HG02938 (cell line): ENCODE results near the gene RPS6KA4.

Experiments used
- ATAC-seq: cut with Tn5 transposase; IDR thresholded peaks from one replicate; pipeline ENCODE4 v1.9.1; 2021; ENCODE audit warnings: mild to moderate bottlenecking, moderate library complexity; ENCODE audit not compliant: unreplicated experiment

Gene RPS6KA4

DNA sequence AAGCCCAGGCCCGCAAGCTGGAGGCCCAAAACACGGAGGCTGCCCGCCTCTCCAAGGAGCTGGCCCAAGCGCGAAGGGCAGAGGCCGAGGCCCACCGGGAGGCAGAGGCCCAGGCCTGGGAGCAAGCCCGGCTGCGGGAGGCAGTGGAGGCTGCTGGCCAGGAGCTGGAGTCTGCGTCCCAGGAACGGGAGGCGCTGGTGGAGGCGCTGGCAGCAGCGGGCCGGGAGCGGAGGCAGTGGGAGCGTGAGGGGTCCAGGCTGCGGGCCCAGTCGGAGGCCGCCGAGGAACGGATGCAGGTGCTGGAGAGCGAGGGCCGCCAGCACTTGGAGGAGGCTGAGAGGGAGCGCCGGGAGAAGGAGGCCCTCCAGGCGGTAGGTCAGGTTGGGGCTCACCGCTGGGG lies 14.2 kb upstream of the RPS6KA4 start:
- ATAC-seq: no peak

DNA sequence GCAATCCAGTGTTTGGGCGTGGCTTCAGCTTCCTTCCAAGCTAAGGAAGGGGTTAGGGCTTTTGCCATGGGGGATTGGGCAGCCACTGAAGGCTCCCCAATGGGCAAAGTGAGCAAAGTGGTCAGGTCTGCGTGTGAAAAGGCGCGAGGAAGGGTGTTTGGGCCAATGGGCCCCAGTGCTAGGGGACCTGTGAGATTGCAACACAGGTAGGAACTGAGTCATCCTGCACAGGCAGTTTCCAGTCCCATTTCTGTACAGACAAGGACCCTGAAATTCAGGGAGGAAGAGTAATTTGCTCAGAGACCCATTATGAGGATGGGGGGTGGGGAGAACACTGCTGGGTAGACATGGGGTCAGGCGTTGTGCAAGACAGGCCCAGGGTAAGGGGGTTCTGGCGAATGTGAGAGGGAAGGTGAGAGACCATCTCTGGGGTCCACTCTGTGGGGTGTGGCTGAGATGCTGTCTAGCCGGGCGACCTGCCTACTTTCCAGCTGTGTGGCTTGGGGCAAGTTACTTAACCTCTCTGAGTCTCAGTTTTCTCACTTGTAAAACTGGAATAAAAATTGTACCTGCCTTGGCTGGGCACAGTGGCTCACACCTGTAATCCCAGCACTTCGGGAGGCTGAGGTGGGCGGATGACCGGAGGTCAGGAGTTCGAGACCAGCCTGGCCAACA lies 11.6 kb upstream of the RPS6KA4 start:
- ATAC-seq: no peak

DNA sequence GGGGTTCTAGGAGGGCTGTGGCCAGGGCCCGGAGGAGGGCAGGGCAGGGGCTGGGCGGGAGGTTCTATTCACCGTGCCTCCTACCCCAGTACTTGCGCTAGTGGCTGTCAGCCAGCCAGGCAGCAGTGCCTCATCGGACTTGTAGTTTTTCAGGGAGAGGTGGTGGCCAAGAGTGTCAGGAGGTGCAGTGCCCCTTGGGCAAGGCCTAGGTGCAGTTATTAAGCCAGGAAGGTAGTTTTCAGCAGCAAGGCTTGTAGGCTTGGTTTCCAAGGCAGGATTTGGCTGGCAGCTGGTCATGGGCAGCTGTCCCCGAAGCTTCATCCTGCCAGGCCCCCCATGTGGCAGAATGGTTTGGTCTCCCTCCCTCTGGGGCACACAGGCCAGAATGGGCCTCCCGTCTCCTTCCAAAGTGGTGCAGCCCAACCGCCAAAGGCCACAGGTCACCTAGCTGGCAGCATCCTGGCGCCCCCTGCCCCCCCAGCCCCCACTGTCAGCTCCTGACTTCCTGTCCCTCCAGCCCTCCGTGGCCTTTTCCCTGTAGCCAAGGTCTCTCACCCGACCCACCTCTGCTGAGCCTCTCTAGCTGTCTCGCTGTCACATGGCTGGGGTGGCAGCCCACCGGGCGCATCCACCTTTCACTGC lies 10.5 kb upstream of the RPS6KA4 start:
- no peak for ATAC-seq

DNA sequence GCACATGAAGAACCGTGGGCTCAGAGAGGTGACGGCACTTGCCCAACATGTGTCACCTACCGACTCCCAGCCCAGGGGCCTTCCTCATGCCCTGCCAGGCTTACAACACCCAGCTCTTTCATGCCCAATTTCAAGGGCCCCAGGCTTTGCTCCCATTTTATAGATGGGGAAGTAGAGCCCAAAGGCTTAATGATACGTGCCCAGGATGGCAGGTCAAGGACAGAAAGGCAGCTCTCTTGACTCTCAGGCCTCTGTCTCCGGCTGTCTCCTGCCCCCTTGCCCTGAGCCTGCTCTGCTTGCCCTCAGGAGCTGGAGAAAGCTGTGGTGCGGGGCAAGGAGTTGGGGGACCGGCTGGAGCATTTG lies 10.0 kb upstream of the RPS6KA4 start:
- ATAC-seq: no peak

DNA sequence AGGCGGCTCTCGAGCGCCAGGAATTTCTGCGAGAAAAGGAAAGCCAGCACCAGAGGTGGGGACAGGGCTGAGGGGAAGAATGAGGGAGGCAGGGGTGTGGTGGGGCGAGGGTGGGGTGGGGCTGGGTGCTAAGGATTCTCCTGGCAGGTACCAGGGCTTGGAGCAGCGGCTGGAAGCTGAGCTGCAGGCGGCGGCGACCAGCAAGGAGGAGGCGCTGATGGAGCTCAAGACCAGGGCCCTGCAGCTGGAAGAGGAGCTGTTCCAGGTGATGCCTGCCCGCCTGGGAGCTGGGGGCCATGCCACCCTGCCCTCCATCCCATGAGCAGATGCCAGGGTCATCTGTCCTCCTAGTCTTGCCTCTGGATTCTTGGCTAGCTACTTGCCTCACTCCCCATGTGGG lies 9.6 kb upstream of the RPS6KA4 start:
- ATAC-seq: no peak

DNA sequence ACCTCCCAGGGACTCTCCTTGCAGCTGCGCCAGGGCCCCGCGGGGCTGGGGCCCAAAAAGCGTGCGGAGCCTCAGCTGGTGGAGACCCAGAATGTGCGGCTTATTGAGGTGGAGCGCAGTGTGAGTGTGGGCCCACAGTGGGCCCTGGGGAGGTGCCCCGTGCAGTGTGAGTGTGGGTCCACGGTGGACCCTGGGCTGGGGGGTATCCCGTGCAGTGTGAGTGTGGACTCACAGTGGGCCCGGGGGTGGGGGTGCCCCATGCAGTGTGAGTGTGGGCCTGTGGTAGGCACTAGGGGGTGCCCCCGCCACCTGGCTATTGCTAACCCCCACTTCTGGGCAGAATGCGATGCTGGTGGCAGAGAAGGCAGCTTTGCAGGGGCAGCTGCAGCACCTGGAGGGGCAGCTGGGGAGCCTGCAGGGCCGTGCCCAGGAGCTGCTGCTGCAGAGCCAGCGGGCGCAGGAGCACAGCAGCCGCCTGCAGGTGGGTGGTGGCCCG lies 7.8 kb upstream of the RPS6KA4 start:
- ATAC-seq: no peak

DNA sequence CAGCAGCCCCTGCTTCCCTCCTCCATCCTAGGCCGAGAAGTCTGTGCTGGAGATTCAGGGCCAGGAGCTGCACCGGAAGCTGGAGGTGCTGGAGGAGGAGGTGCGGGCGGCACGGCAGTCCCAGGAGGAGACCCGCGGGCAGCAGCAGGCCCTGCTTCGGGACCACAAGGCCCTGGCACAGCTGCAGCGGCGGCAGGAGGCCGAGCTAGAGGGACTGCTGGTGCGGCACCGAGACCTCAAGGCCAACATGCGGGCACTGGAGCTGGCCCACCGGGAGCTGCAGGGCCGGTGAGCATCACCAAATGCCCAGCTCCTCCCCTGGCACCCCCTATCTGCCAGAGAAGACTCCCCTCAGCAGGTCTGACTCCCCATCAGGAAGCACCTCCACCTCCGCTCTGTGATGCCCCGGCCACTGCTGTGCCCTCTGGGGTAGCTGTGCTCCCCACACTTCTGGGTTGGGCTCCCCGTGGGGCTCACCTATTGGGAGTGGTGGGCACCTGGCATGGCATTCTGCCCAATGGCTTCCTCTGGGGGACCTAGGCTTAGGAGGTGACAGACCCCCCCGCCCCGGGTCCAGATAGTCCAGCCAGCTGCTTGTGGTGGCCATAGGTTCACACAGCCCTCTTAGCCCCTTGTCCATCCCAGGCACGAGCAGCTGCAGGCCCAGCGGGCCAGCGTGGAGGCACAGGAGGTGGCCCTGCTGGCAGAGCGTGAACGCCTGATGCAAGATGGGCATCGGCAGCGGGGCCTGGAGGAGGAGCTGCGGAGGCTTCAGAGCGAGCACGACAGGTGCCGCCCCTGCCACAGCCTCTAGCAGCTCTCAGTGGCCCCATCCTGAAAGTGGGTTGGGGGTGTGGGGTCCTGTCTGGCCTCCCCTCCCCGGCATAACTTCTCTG lies 6.6 kb upstream of the RPS6KA4 start:
- ATAC-seq: no peak

DNA sequence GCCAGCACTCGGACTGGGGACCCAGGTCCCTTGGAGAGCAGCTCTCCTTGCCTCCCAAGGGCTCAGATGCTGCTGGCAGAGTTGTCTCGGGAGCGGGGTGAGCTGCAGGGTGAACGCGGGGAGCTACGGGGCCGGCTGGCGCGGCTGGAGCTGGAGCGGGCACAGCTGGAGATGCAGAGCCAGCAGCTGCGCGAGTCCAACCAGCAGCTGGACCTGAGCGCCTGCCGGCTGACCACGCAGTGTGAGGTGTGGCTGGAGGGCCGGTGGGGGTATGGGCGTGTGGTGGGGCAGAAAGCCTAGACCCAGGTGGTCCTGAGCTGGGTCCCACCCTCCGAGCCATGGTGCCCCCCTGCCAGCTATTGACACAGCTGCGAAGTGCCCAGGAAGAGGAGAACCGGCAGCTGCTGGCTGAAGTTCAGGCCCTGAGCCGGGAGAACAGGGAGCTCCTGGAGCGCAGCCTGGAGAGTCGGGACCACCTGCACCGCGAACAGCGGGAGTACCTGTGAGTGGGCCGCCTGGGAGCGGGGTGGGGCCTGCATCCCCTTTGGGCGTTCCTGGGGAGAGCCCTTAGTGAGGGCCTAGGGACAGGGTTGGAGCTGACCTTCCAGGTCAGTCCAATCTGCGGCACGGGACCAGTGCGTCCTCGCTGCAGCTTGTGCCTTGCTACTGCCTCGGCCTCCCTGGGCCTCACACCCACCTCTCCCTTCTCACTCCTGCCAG lies 5.8 kb upstream of the RPS6KA4 start:
- ATAC-seq: no peak

DNA sequence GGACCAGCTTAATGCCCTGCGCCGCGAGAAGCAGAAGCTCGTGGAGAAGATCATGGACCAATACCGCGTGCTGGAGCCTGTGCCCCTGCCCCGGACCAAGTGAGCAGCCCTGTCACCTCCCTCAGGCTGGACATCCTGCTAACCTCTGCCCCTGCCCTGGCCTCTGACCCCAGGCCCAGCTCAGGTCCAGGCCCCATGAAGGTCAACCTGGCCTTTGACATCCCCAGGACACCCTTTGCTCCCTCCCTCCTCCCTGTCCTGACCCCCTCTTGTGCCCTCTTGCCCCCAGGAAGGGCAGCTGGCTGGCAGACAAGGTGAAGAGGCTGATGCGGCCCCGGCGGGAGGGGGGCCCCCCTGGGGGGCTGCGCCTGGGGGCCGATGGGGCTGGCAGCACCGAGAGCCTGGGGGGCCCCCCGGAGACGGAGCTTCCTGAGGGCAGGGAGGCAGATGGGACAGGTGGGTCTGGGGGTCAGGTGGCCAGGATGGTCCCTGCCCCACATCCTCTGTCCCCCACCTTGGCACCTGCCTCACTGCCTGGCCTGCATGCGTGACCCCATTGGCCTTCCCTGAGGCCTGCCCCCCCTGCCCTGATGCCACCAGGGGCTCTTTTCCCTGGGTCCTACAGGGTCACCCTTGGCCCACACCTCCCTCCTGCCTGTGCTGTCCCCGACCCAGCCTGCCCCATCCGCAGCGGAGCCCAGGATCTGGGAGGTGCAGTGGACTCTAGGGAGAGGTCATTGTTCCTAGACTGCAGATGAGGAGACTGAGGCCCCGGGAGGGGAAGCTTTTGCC lies 5.1 kb upstream of the RPS6KA4 start:
- no peak for ATAC-seq

DNA sequence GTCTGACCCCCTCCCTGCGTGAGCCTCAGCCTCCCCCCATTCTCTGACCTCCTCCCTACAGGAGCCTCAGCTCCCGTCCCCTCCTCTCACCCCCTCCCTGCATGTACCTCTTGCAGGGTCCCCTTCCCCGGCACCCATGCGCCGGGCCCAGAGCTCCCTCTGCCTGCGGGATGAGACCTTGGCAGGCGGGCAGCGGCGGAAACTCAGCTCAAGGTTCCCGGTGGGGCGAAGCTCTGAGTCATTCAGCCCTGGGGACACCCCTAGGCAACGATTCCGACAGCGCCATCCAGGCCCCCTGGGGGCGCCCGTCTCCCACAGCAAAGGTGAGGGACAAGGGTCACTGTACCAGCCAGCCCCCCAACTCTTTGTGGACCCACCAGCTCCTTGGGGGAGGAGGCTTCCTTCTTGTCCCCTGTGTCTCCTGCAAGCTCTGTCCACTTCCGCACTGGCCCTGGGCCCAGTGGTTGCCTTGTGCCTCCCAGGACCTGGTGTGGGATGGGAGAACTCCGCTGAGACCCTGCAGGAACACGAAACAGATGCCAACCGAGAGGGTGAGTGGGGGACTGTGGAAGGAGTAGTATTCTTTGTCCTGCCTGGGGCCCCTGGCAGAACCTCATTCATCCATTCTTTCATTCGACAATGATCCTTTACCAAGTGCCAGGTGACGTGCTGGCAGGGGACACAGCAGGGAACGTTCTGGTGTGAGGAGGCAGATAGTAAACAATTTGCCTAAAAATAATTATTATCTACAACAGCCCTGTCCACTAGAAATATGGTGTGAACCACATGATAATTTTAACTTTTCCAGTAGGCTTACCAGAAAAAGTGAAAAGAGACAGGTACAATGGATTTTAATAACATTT lies 3.7 kb upstream of the RPS6KA4 start:
- no peak for ATAC-seq

DNA sequence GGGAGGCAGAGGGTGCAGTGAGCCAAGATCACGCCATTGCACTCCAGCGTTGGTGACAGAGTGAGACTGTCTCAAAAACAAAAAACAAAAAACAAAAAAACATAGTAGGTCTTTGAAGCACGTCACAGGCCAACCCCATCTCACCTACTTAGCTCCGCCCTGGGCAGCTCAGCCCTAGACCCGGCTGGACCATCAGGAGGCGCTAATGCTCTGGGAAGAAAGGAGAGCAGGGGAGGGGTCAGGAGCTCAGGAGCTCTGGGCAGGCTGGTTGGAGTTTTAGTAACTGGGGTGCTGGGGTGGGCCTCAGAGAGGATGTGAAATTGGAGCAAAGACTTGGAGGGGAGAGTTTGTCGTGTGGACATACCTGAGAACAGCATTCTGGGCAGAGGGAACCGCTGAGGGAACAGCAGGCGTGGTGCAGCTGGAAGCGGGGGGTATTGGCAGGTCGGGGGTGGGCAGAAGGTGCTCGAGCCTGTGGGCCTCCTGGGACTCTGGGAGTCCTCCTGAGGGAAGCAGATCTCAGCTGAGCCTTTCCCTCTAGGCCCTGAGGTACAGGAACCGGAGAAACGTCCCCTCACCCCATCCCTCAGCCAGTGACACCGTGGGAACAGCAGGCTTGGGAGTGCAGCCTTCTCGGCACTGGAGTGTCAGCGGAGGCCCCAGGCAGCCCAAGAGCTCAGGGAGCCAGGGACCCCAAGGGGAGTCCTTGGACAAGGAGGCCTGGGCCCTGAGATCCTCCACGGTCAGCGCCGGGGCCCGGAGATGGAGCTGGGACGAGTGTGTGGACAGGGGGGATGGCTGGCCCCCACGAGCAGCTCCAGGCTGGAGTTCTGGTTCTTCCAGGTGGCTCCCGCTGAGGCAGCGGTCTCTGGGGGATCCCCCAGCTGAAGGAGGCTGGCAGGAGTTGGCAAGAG lies 2.2 kb upstream of the RPS6KA4 start:
- ATAC-seq: no peak

DNA sequence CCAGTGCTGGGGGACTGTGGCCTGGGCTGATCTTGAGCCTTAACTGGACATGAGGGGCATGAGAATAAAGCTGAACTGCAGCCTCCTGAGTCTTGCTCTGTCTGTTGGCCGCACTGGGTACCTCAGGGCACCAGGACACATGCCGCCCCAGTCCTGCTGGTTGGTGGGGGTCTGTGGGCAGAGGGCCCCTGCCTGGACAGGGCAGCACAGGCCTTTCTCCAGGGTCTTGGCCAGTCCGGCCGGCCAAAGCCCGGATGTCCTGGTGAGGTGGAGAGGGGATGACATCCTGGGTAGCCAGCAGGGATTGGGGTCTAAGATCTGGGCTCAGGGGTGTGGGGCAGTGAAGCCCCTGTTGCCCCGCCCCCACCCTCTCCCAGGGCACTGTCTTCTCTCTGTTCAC lies 1.5 kb upstream of the RPS6KA4 start:
- ATAC-seq: no peak

DNA sequence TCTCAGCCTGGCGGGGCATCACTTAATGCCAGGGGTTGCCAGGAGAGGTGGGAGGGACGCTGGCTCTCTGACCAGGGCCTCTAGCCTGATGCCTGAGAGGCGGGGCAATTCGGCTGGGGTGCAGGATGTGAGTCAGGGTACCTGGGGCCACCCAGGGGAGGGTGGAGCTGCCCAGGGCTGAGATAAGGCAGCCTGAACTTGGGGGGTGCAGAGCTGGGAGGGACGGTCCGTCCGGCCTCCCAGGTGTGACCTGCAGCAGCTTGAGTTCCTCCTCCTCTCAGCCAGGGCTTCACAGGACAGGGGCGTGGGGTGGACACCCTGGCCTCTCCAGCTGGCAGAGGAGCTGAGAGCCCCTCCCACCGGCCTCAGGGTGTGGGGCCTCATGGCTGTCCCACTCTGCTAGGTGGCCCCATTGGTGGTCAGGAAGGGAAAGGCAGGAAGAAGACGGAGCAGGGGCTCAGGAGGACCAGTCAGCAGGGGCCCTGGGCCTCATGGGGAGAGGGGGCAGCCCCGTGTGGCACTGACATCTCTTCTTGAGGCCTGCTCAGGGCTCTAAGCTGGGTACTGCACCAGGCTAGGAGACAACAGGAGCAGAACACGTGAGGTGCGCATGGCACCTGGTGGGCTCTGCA lies 942 bp upstream of the RPS6KA4 start:
- no peak for ATAC-seq

DNA sequence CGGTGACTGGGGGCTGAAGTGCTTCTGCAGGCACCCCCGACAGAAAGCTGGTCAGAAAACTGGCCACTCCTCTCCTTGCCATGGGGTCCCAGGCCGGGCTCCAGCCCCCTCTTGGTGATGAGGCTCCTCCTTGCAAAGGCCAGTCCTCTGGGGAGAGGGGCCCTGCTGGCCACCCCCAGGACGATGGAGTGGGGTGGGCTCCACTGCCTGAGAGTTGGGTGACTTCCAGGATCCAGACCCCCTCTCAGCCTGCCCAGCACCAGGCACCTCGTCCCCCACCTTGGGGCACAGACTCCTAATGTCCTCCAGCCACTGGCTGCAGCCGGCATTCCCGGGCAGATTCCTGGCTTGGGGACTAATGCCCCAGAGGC lies 441 bp upstream of the RPS6KA4 start:
- ATAC-seq: no peak

DNA sequence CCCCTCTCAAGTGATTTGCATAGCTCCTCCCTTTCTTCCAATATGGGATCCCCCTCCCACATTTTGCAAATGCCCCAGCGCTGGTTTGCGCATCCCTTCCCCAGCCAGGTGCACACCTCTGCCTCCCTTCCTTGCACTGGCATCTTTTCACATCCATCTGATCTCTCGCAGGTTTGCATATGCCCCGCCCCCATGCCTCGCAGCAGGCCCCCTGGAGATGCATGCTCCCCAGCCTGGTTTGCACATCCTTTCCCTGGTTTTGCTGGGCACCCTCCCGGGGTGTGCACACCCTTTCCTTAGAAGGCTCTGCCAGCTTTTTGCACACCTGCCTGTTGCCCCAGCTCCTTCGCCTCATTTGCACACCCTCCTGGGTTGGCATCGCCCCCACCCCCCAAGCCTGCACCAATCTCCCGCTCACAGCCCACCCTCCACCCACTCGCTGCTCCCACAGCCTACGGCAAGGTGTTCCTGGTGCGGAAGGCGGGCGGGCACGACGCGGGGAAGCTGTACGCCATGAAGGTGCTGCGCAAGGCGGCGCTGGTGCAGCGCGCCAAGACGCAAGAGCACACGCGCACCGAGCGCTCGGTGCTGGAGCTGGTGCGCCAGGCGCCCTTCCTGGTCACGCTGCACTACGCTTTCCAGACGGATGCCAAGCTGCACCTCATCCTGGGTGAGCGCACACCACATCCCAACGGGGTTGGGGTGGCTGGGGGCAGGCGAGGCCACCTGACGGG lies 917 bp downstream of the RPS6KA4 start:
- ATAC-seq: no peak

DNA sequence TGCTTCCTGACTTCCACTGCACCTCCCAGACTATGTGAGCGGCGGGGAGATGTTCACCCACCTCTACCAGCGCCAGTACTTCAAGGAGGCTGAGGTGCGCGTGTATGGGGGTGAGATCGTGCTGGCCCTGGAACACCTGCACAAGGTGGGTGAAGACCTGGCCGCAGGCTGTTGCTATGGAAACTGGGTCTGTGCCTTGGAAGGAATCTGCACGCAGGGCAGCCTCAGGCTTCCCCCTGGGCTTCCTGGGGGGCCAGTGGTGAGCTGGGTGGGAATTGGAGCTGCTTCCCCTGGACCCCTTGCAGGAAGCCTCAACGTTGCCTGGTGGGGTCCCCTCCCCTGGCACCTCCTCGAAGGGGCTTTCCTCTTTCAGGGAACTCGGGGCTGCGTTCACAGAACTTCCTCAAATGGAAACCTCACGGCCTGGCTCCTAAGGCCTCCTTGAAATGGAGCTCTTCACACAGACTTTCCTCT lies 1.5 kb downstream of the RPS6KA4 start:
- ATAC-seq: no peak

DNA sequence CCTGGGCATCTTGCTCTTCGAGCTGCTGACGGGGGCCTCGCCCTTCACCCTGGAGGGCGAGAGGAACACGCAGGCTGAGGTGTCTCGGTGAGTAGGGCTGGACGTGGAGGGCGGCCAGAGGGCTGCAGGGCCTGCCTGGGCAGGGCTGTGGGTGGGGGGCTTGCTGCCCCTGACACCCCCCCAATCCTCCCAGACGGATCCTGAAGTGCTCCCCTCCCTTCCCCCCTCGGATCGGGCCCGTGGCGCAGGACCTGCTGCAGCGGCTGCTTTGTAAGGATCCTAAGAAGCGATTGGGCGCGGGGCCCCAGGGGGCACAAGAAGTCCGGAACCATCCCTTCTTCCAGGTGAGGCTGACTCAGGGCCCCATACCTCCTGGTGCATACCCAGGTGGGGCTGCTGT lies 2.7 kb downstream of the RPS6KA4 start:
- no peak for ATAC-seq
